Choroid plexus epithelial cell (primary cell): ENCODE measurements around the gene NEK10.
A peak's percentile ranks its signal among the peaks of the same experiment; 100 is the strongest.

Experiments
- DNase-seq: peaks from one replicate; pipeline ENCODE4 v3.0.0-alpha.2; 2010; ENCODE audit warnings: low read depth
- H3K4me3 ChIP-seq: 2 replicates; pipeline ENCODE4 v1.5.1; 2011; ENCODE audit warnings: low read depth, mild to moderate bottlenecking, control low read depth, low read length, moderate library complexity
- TF ChIP-seq, protein P1 (sequence below): conservative IDR thresholded peaks from 2 replicates; pipeline ENCODE4 v1.5.1; 2011; ENCODE audit warnings: low read depth, mild to moderate bottlenecking, control low read depth, inconsistent platforms, low read length, moderate library complexity

The NEK10 gene

DNA sequence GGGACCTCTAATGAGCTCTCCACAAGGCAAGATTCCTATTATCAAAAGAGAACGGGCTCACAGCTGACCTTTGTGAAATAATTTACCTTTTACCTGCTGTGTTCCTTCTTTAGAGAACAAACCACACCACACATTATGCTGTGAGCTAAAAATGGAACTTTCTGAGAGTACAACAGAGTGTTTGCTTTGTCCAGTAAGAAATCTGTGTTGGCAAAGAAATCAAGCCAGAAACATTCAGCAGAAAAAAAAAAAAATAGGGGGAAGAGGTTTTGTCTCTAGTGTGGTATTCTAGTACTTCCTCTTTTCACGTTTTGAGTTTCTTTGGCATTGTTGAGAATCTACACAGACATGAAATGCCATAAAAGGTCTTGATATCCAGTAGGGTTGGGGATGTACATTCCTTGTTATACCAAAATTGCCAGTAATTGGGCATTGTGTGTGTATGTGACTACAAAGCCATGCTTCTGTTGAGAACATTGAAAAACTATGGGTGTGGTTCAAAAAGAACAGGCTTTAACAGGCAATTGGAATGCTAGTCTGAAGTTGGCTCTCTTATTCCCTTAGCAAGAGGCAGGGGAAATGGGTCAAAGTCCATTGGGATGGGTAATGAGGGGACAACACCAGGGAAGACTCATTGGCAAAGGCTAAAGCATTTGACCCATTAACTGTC lies 273.5 kb downstream of the NEK10 start:
- no peak overlapping the region for H3K4me3 ChIP-seq
- DNase-seq: no peak
- TF ChIP-seq, protein P1, sequence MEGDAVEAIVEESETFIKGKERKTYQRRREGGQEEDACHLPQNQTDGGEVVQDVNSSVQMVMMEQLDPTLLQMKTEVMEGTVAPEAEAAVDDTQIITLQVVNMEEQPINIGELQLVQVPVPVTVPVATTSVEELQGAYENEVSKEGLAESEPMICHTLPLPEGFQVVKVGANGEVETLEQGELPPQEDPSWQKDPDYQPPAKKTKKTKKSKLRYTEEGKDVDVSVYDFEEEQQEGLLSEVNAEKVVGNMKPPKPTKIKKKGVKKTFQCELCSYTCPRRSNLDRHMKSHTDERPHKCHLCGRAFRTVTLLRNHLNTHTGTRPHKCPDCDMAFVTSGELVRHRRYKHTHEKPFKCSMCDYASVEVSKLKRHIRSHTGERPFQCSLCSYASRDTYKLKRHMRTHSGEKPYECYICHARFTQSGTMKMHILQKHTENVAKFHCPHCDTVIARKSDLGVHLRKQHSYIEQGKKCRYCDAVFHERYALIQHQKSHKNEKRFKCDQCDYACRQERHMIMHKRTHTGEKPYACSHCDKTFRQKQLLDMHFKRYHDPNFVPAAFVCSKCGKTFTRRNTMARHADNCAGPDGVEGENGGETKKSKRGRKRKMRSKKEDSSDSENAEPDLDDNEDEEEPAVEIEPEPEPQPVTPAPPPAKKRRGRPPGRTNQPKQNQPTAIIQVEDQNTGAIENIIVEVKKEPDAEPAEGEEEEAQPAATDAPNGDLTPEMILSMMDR: no peak

DNA sequence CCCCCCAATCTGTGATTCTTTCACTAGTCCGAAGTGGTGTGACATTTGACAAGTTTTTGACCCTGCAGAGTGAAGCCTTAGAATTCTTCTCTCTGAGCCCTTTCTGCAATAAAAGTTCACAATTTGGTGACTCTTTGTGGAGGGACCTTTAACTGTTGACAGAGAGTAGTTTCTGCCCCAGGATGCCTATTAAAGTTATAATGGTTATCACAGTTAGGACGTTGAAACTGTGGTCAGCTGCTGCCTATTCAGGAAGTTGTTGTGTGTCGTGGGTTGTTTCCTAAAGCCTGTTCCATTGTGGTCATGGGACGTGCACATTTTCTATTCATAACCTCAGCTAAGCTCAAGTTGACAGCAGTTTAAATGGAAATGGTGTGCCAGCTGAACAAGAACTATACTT lies 274.5 kb downstream of the NEK10 start:
- H3K4me3 ChIP-seq: no peak overlapping the region
- DNase-seq: no peak
- TF ChIP-seq, protein P1: no peak

GRCh38 chr3:27093771-27094170 lies 275.4 kb downstream of the NEK10 start:
- DNase-seq: peak; percentile 34
- H3K4me3 ChIP-seq: no peak overlapping the region
- TF ChIP-seq, protein P1: no peak

- H3K4me3 ChIP-seq: no peak overlapping the region
- peak; percentile 13 for DNase-seq
- TF ChIP-seq, protein P1: no peak
Observed at GRCh38 chr3:27090275-27091041, 278.7 kb downstream of the NEK10 start.

- TF ChIP-seq, protein P1: no peak
- DNase-seq: no peak
- no peak overlapping the region for H3K4me3 ChIP-seq
Observed at GRCh38 chr3:27089645-27090044, 279.5 kb downstream of the NEK10 start.

DNA sequence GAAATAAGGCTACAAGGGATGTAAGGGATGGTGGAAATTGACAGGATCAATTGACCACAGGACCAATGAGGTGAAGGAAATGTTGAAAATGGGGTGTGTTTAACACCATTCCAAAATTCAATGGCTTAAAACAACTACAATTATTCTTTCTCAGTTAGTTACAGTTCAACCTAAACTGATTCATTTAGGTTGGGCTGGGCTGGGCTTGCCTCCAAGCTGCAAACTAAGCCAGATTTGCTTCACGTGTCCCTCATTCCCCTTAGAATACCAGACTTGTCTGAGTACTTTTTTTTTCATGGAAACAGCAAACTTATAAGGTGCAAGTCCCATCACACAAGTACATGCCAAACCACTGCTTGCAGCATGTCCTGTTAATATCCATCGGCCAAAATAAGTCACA lies 280.1 kb downstream of the NEK10 start:
- H3K4me3 ChIP-seq: no peak overlapping the region
- TF ChIP-seq, protein P1: no peak
- peak; percentile 12 for DNase-seq
